Stimulated activated CD4-positive, alpha-beta T cell treated with anti-CD3 and anti-CD28 coated beads, TNF-alpha, amount 100 ng/mL, for 24 hours (primary cell): Measurements from ENCODE around the gene MYO5B.
"Not testable (repeated sequence)": the region's sequence is repeated elsewhere in the genome, so short reads cannot be mapped to it uniquely, and the experiment has no call there.

Experiments used
- DNase-seq, 3 experiments: peaks; one replicate each; pipeline ENCODE4 v3.0.0-alpha.2; 2020; ENCODE audit warnings: low read depth in 3 of 3

MYO5B gene

GRCh38 chr18:49799806-49800205 lies 395.1 kb downstream of the MYO5B start:
- not testable (repeated sequence) for DNase-seq

DNA sequence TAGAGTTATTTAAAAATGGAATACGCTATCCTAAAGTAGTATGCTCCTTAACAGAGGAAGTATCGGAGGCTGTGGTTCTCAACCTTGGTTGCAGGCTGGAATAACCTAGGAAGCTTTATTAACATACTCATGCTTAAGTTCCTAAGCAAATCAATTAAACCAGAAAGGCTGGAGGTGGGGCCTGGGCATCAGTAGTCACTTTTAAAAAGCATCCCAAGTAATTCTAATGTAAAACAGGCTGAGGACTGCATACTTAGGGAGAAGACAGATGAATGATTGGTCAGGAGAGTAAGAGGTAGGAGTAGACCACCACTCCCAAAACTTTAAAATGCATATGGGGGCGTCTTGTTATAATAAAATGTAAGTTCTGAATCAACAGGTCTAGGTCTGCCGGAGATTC lies 396.9 kb downstream of the MYO5B start:
- DNase-seq = no peak

GRCh38 chr18:49795612-49796552 lies 399.1 kb downstream of the MYO5B start:
- DNase-seq = no peak

- no peak for DNase-seq
These were observed 400.2 kb downstream of the MYO5B start for GRCh38 chr18:49794743-49795142.

GRCh38 chr18:49789560-49790134 lies 405.3 kb downstream of the MYO5B start:
- DNase-seq = not testable (repeated sequence)

DNA sequence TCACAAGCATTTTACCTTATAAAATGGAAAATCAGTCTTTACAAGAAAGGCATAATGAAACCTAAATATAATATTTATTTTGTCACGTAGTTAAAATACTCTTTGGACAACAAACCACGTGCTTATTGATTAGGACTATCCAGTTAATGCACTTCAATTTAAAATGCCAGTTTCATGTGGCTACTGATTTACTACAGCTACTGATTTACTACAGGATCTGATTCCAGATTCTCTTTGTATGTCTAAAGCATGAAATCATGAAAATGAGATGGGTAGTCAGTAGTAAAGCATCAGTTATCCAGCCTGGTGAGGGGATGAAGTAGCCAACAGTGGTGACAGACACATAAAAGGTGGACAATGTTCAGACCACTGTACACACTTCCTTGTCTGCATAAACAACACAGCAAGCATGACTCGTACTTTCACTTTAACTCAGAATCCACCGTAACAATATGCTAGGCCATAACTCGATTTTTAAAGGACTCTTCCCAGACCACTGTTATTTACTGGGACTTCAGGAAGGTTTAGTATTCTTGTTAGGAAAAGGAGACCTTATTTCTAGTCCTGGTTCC lies 406.5 kb downstream of the MYO5B start:
- no peak for DNase-seq

GRCh38 chr18:49786019-49786720 lies 408.8 kb downstream of the MYO5B start:
- no peak for DNase-seq

GRCh38 chr18:49784427-49785185 lies 410.3 kb downstream of the MYO5B start:
- no peak for DNase-seq

DNA sequence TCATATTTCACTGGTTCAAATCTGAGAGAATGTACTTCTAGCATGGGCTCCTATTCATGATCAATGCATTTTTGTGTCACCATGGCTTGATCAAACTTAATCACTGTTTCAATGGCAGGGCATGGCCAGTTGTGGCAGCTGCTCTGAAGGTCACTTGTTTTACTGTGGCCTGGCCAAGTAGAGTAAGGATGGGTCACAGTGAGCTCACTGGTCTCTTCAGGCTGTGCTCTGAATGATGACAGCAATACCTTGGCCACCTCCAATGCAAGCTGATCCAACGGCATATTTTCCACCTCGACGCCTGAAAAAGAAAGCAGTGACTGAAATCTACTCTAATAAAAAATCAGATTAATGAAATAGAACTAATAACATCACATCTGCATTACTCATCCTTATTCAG lies 411.3 kb downstream of the MYO5B start:
- DNase-seq = not testable (repeated sequence)

DNA sequence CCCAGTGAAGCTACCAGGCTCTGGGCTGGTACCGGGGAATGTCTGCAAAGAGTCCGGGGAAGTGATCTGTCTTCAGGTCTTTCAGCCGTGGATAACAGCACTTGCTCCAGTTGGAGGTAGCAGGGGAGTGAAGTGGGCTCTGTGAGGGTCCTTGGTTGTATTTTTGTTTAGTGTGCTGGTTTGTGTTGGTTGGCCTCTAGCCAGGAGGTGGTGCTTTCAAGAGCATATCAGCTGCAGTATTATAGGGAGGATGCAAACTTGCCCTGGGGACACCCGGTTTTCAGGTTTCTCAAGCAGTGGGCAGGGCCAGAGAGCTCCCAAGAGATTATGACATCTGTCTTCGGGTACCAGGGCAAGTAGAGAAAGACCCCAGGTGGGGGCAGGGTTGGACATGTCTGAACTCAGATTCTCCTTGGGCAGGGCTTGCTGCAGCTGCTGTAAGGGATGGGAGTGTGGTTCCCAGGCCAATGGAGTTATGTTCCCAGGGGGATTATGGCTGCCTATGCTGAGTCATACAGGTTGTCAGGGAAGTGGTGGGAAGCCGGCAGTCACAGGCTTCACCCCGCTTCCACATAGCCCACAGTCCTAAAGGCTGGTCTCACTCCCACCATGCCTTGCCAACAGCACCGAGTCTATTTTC lies 416.0 kb downstream of the MYO5B start:
- no peak for DNase-seq
